Ureter (tissue), 1 donor: ENCODE measurements around the gene SLA2. TPM values are rescaled to one million over a fixed set of nuclear protein-coding genes. Genes with fewer than 3 reads are reported as not detected.
"Not testable (repeated sequence)": the region's sequence is repeated elsewhere in the genome, so short reads cannot be mapped to it uniquely, and the experiment has no call there.

Source experiments
- DNase-seq: peaks from one replicate; pipeline ENCODE4 v3.0.0-alpha.2; 2020; ENCODE audit warnings: low spot score
- total RNA-seq: library from RNA; stranded (reverse); gene quantifications from one replicate; pipeline ENCODE4 v1.2.4, GENCODE V29; 2023
- donor health status: DM: yes; HTN: yes; CAD: no.

SLA2 gene
- total RNA-seq, 1 donor from 2014 or later, result 1.5 TPM

- DNase-seq, result peak; percentile 57
These were observed 71.4 kb downstream of the SLA2 start for GRCh38 chr20:36574366-36575135.

- DNase-seq, result peak; percentile 55
These were observed 72.1 kb downstream of the SLA2 start for GRCh38 chr20:36573798-36574365.

DNA sequence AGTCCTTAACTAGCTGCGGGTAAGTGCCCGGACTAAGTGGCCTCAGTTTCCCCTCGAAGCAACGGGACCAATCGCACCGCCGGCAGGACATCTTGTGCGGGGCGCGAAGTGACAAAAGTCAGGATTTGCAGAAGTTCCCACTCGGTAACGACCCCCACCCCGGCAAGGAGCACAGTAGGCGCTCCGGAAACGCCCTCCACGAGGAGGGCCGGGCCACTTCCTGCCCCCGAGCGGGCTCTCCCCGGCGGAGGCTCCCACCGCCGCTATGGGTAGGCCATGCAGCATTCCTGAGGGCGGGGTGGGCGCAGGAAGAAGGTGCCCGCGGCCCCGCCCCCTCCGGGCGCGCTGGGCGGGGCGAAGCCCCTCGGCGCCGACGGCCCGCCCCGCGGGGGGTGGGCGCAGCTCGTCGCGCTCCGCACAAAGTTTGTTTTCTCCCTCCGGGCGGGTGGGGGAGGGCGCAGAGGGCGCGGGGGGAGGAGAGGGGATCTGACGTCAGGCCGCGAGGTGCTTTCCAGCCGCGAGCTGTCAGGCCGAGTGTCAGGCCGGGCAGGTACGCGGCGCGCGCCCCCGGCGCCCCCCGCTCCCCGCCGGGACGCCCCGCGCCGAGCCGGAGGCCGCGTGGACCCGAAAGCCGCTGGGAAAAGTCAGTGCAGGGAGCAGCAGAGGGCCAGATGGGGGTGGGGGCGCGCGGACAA lies 72.7 kb downstream of the SLA2 start, which contains the start of gene TGIF2:
Gene TGIF2, plus strand, starts transcription at position 495 of the 695 bp plus-strand sequence. CDS start 5,178 bp downstream, outside the sequence.
- peak; percentile 87 for DNase-seq

- no peak for DNase-seq
These were observed 73.3 kb downstream of the SLA2 start for GRCh38 chr20:36572701-36573102.

DNA sequence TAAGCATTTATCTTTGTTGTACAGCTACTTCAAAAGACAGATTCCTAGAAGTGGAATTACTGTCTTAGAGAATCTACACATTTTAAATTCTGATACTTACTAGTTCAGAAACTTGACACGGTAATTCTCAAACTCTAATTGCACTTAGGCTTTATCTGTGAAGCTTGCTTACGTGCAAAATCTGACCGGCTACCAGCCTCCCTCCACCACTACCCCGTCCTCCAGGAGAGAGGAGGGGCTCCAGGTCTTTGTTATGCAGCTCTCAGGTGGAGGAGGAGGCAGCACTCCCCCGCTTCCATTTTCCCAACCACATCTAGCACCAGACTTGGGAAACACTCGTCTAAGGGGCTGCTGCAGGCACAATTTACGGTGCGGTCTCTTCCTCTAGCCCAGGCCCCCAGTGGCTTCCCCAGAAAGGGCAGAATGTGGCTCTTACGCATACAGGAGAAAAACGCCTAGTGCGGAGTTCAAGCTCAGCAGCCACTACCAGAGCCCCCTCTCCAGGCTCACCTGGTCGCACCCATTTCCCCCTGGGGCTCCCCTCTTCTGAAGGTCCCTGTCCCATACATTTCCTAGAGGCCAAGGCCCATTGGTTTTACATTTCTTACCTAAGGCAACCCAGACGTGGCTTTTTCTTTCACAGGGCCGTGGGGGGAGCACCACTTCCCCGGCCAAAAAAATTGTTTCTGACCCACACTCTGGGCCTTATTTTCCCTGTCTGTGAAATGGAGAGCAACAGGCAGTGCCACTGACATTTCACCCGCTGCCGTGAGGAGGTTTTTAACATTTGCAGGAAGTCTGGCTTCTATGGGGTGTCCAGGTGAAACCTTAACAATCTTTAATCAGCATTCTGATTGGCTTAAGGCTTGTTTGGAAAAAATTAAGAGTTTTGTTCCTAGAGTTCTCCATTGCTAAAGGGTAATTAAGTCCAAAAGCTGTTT lies 74.2 kb downstream of the SLA2 start:
- no peak for DNase-seq

DNA sequence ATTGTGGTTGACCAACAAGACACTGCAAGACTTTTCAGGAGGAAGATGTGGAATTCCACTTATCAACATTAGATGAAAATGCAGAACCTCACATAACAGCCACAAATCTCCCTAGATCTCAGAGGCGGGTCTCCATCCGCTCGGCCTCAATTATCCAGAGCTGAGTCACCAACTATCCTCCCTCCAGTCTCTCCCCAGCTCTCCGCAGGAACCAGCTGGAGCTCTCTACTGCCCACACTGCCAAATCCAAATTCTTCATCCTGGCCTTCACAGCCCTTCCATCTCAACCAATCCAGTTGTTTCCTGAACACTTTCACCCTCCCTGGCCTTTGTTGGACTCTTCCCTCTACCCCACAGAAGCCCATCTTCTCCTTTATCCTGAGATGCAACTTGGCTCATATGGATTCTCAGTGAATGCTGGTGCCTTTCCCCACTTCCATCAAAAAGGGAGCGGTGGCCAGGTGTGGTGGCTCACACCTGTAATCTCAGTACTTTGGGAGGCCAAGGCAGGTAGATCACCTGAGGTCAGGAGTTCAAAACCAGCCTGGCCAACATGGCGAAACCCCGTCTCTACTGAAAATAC lies 76.1 kb downstream of the SLA2 start:
- DNase-seq, result no peak

GRCh38 chr20:36565520-36565919 lies 80.5 kb downstream of the SLA2 start:
- DNase-seq, result no peak

DNA sequence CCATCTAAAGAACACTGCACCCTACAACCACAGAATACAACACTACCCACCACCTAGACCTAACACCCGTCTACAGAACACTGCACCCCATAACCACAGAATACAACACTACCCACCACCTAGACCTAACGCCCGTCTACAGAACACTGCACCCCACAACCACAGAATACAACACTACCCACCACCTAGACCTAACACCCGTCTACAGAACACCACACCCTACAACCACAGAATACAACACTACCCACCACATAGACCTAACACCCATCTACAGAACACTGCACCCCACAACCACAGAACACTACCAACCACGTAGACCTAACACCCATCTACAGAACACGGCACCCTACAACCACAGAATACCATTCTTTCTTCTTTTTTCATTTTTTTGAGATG lies 81.3 kb downstream of the SLA2 start:
- not testable (repeated sequence) for DNase-seq

GRCh38 chr20:36564078-36564725 lies 81.8 kb downstream of the SLA2 start:
- not testable (repeated sequence) for DNase-seq

DNA sequence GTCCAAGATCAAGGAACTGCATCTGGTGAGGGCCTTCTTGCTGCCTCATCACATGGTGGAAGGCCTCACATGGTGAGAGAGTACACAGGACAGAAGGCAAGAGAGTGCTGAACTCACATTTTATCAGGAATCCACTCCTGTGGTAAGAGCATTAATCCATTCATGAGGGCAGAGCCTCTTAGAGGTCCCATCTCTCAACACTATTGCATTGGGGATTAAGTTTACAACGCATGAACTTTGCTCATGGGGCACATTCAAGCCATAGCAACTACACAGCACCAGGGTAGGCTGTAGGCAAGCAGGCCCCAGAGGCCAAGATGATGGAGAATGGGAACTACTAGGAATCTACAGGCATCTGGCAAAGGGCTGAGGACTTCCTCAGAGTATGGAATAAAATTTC lies 82.6 kb downstream of the SLA2 start:
- DNase-seq, result no peak

- DNase-seq, result no peak
These were observed 83.3 kb downstream of the SLA2 start for GRCh38 chr20:36562724-36563123.

Other genes starting within 250 kb of the SLA2 start
- gene MYL9, start 104.7 kb downstream of the SLA2 start, total RNA-seq, result 1,028 TPM
- gene TGIF2, start 72.6 kb downstream of the SLA2 start, total RNA-seq, result 18.8 TPM
- gene RAB5IF, start 40.4 kb downstream of the SLA2 start, total RNA-seq, result 83.6 TPM
- gene NDRG3, start 99.9 kb upstream of the SLA2 start, total RNA-seq, result 21.0 TPM
- gene DSN1, start 127.6 kb upstream of the SLA2 start, total RNA-seq, result 6.5 TPM
- 0.36 TPM for gene TLDC2, start 229.9 kb upstream of the SLA2 start, total RNA-seq